ENCODE data around the gene CC2D1A.
A peak's percentile ranks its signal among the peaks of the same experiment; 100 is the strongest.

CC2D1A gene

GRCh38 chr19:13902993-13903555 is 2.9 kb upstream of the CC2D1A start:
- no peak overlapping the region for H3K23ac ChIP-seq (ENCODE audit: low read length)
- H2BK120ac ChIP-seq (ENCODE audit: insufficient read depth, low read length, poor library complexity): no peak overlapping the region
- no peaks in the 10 kb centered on the region for H3K27me3 ChIP-seq (ENCODE audit: insufficient read depth, low read length)
- H3K18ac ChIP-seq (ENCODE audit: low read length): no peak overlapping the region
- no peak overlapping the region for H2BK12ac ChIP-seq (ENCODE audit: low read length)
- no peak overlapping the region for H4K12ac ChIP-seq (ENCODE audit: low read depth, low read length)
- no peak overlapping the region for H3K4me3 ChIP-seq (ENCODE audit: low read depth, low read length)
- H3K4me1 ChIP-seq (ENCODE audit: control insufficient read depth in 1 of 2, insufficient read depth in 2 of 2, low read length in 2 of 2): peaks cover 3 to 8% of the 10 kb centered on the region in 2 experiments
- H3K14ac ChIP-seq (ENCODE audit: low read length): no peak overlapping the region
- no peak overlapping the region for H3K27ac ChIP-seq (ENCODE audit: low read depth, low read length)
- H3K79me2 ChIP-seq (ENCODE audit: control insufficient read depth, insufficient read depth, low read length, poor library complexity): peaks cover 5% of the 10 kb centered on the region
- no peak overlapping the region for H2BK5ac ChIP-seq (ENCODE audit: low read depth, low read length, poor library complexity)
- no peak overlapping the region for H3K4ac ChIP-seq (ENCODE audit: low read depth, low read length)
- no peak overlapping the region for H2AK5ac ChIP-seq (ENCODE audit: low read length)
- peaks cover 5% of the 10 kb centered on the region for H3K79me1 ChIP-seq (ENCODE audit: low read length)
- peak; percentile 9 to 50 for DNase-seq
- H3K36me3 ChIP-seq (ENCODE audit: control insufficient read depth in 1 of 2, insufficient read depth in 2 of 2, low read length in 2 of 2): no peaks in the 10 kb centered on the region
- WGBS (ENCODE audit: extremely low coverage, insufficient coverage, insufficient read length): no CpG with 5 or more reads among the region's 4 CpGs
- H4K8ac ChIP-seq (ENCODE audit: low read depth, low read length): no peak overlapping the region
- H3K4me2 ChIP-seq (ENCODE audit: low read length): no peak overlapping the region
- no peaks in the 10 kb centered on the region for H3K9me3 ChIP-seq (ENCODE audit: insufficient read depth, low read depth, low read length)
- no peak overlapping the region for H3K9ac ChIP-seq (ENCODE audit: low read length)
- no peak overlapping the region for H4K91ac ChIP-seq (ENCODE audit: low read depth, low read length)
- no peak overlapping the region for H2AFZ ChIP-seq (ENCODE audit: insufficient read depth, low read length, poor library complexity)

GRCh38 chr19:13906521-13906904 is 512 bp downstream of the CC2D1A start:
- peak in 1 of 2 donors; percentile 4 for DNase-seq
- peak overlapping the region; percentile 29 for H2BK120ac ChIP-seq (ENCODE audit: insufficient read depth, low read length, poor library complexity)
- H3K4me1 ChIP-seq (ENCODE audit: control insufficient read depth in 1 of 2, insufficient read depth in 2 of 2, low read length in 2 of 2): peaks cover 3 to 8% of the 10 kb centered on the region in 2 experiments
- WGBS (ENCODE audit: extremely low coverage, insufficient coverage, insufficient read length): no CpG with 5 or more reads among the region's 13 CpGs
- H2AK5ac ChIP-seq (ENCODE audit: low read length): peak overlapping the region; percentile 64
- H3K4me2 ChIP-seq (ENCODE audit: low read length): peak overlapping the region; percentile 60
- H3K79me1 ChIP-seq (ENCODE audit: low read length): peaks cover 5% of the 10 kb centered on the region
- H3K79me2 ChIP-seq (ENCODE audit: control insufficient read depth, insufficient read depth, low read length, poor library complexity): peaks cover 5% of the 10 kb centered on the region
- H3K4me3 ChIP-seq (ENCODE audit: low read depth, low read length): peak overlapping the region; percentile 94
- no peak overlapping the region for H3K23ac ChIP-seq (ENCODE audit: low read length)
- peak overlapping the region; percentile 28 for H3K14ac ChIP-seq (ENCODE audit: low read length)
- H3K9ac ChIP-seq (ENCODE audit: low read length): no peak overlapping the region
- H2BK5ac ChIP-seq (ENCODE audit: low read depth, low read length, poor library complexity): no peak overlapping the region
- no peaks in the 10 kb centered on the region for H3K27me3 ChIP-seq (ENCODE audit: insufficient read depth, low read length)
- H2BK12ac ChIP-seq (ENCODE audit: low read length): no peak overlapping the region
- H3K9me3 ChIP-seq (ENCODE audit: insufficient read depth, low read depth, low read length): no peaks in the 10 kb centered on the region
- H2AFZ ChIP-seq (ENCODE audit: insufficient read depth, low read length, poor library complexity): peak overlapping the region; percentile 95
- peak overlapping the region; percentile 84 for H4K8ac ChIP-seq (ENCODE audit: low read depth, low read length)
- peak overlapping the region; percentile 76 for H4K91ac ChIP-seq (ENCODE audit: low read depth, low read length)
- peak overlapping the region; percentile 82 for H3K18ac ChIP-seq (ENCODE audit: low read length)
- H3K4ac ChIP-seq (ENCODE audit: low read depth, low read length): peak overlapping the region; percentile 48
- peak overlapping the region; percentile 31 for H4K12ac ChIP-seq (ENCODE audit: low read depth, low read length)
- peaks cover 0 to 6% of the 10 kb centered on the region in 2 experiments for H3K36me3 ChIP-seq (ENCODE audit: control insufficient read depth in 1 of 2, insufficient read depth in 2 of 2, low read length in 2 of 2)
- H3K27ac ChIP-seq (ENCODE audit: low read depth, low read length): no peak overlapping the region

GRCh38 chr19:13906910-13907309 is 909 bp downstream of the CC2D1A start:
- Histone ChIP-seq H4K91ac (ENCODE audit: low read depth, low read length) (no peak overlapping the region), H3K79me1 (ENCODE audit: low read length) (peaks cover 5% of the 10 kb centered on the region), H3K14ac (ENCODE audit: low read length) (peak overlapping the region; percentile 28)

GRCh38 chr19:13908674-13909073 is 2.7 kb downstream of the CC2D1A start:
- Histone ChIP-seq H2BK120ac (ENCODE audit: insufficient read depth, low read length, poor library complexity) (no peak overlapping the region), H2BK12ac (ENCODE audit: low read length) (no peak overlapping the region), H3K23ac (ENCODE audit: low read length) (no peak overlapping the region), H3K27ac (ENCODE audit: low read depth, low read length) (no peak overlapping the region), H4K8ac (ENCODE audit: low read depth, low read length) (no peak overlapping the region), H3K18ac (ENCODE audit: low read length) (no peak overlapping the region), H3K4ac (ENCODE audit: low read depth, low read length) (no peak overlapping the region), H4K91ac (ENCODE audit: low read depth, low read length) (no peak overlapping the region), H3K14ac (ENCODE audit: low read length) (no peak overlapping the region), H4K12ac (ENCODE audit: low read depth, low read length) (no peak overlapping the region), H2AFZ (ENCODE audit: insufficient read depth, low read length, poor library complexity) (no peak overlapping the region), H3K9me3 (ENCODE audit: insufficient read depth, low read depth, low read length) (no peaks in the 10 kb centered on the region), H3K9ac (ENCODE audit: low read length) (no peak overlapping the region), H3K4me1 (ENCODE audit: control insufficient read depth in 1 of 2, insufficient read depth in 2 of 2, low read length in 2 of 2) (peaks cover 3 to 8% of the 10 kb centered on the region in 2 experiments), H3K27me3 (ENCODE audit: insufficient read depth, low read length) (no peaks in the 10 kb centered on the region), H3K79me1 (ENCODE audit: low read length) (peaks cover 5% of the 10 kb centered on the region), H3K4me3 (ENCODE audit: low read depth, low read length) (no peak overlapping the region), H2BK5ac (ENCODE audit: low read depth, low read length, poor library complexity) (no peak overlapping the region), H3K36me3 (ENCODE audit: control insufficient read depth in 1 of 2, insufficient read depth in 2 of 2, low read length in 2 of 2) (peaks cover 14 to 21% of the 10 kb centered on the region in 2 experiments), H3K4me2 (ENCODE audit: low read length) (no peak overlapping the region), H2AK5ac (ENCODE audit: low read length) (no peak overlapping the region), H3K79me2 (ENCODE audit: control insufficient read depth, insufficient read depth, low read length, poor library complexity) (peaks cover 5% of the 10 kb centered on the region)
- no peak for DNase-seq
- WGBS (ENCODE audit: extremely low coverage, insufficient coverage, insufficient read length): no CpG with 5 or more reads among the region's 8 CpGs

More at GRCh38 chr19:13906910-13907309, 909 bp downstream of the CC2D1A start:
- H3K27ac ChIP-seq (ENCODE audit: low read depth, low read length): no peak overlapping the region
- H3K23ac ChIP-seq (ENCODE audit: low read length): no peak overlapping the region
- DNase-seq: no peak
- peak overlapping the region; percentile 64 for H2AK5ac ChIP-seq (ENCODE audit: low read length)
- H2BK12ac ChIP-seq (ENCODE audit: low read length): no peak overlapping the region
- H3K36me3 ChIP-seq (ENCODE audit: control insufficient read depth in 1 of 2, insufficient read depth in 2 of 2, low read length in 2 of 2): peaks cover 0 to 6% of the 10 kb centered on the region in 2 experiments
- H3K9me3 ChIP-seq (ENCODE audit: insufficient read depth, low read depth, low read length): no peaks in the 10 kb centered on the region
- H3K9ac ChIP-seq (ENCODE audit: low read length): no peak overlapping the region
- peaks cover 3 to 8% of the 10 kb centered on the region in 2 experiments for H3K4me1 ChIP-seq (ENCODE audit: control insufficient read depth in 1 of 2, insufficient read depth in 2 of 2, low read length in 2 of 2)
- no CpG with 5 or more reads among the region's 5 CpGs for WGBS (ENCODE audit: extremely low coverage, insufficient coverage, insufficient read length)
- H3K4me2 ChIP-seq (ENCODE audit: low read length): peak overlapping the region; percentile 60
- peaks cover 5% of the 10 kb centered on the region for H3K79me2 ChIP-seq (ENCODE audit: control insufficient read depth, insufficient read depth, low read length, poor library complexity)
- H4K12ac ChIP-seq (ENCODE audit: low read depth, low read length): peak overlapping the region; percentile 31
- no peaks in the 10 kb centered on the region for H3K27me3 ChIP-seq (ENCODE audit: insufficient read depth, low read length)
- no peak overlapping the region for H2BK5ac ChIP-seq (ENCODE audit: low read depth, low read length, poor library complexity)
- no peak overlapping the region for H2BK120ac ChIP-seq (ENCODE audit: insufficient read depth, low read length, poor library complexity)
- H2AFZ ChIP-seq (ENCODE audit: insufficient read depth, low read length, poor library complexity): no peak overlapping the region
- peak overlapping the region; percentile 84 for H4K8ac ChIP-seq (ENCODE audit: low read depth, low read length)
- peak overlapping the region; percentile 27 for H3K4ac ChIP-seq (ENCODE audit: low read depth, low read length)
- H3K4me3 ChIP-seq (ENCODE audit: low read depth, low read length): no peak overlapping the region
- peak overlapping the region; percentile 81 for H3K18ac ChIP-seq (ENCODE audit: low read length)

Data from trophoblast cell (in vitro differentiated cells and primary cell).